Stimulated activated CD4-positive, alpha-beta T cell treated with anti-CD3 and anti-CD28 coated beads, Interleukin-12 subunit alpha, Interleukin-12 subunit beta, amount 100 ng/mL, for 4 hours (primary cell): ENCODE data around the gene ZNF599.
A peak's percentile ranks its signal among the peaks of the same experiment; 100 is the strongest.
"Not testable (repeated sequence)": the region's sequence is repeated elsewhere in the genome, so short reads cannot be mapped to it uniquely, and the experiment has no call there.

Experiments used
- DNase-seq: peaks from one replicate; pipeline ENCODE4 v3.0.0-alpha.2; 2020

Gene ZNF599

GRCh38 chr19:34772697-34773554 lies at the start of gene ZNF599:
ZNF599 (minus strand) TSS chr19:34773215; CDS start chr19:34772841, 374 bp downstream.
- peak; percentile 89 for DNase-seq

GRCh38 chr19:34818270-34818669 lies 45.3 kb upstream of the ZNF599 start:
- no peak for DNase-seq

GRCh38 chr19:34816708-34817107 lies 43.7 kb upstream of the ZNF599 start:
- DNase-seq, result no peak

DNA sequence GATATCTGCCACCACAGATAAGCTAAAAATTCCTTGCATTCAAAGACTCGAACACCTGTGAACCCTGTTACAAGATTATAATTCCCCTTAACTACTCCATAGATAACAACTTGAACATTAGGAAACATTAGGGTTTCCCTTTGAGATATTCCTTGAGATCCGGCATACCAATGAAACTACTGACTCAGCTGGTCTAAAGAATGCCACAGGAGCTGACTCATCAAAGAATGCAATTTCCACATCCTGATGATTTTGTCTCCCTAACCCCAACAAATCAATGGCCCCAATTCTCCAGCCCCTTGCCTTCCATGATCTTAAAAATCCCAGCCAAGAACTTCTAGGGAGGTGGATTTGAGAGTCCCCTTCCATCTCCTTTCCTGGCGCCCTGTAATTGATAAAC lies 35.6 kb upstream of the ZNF599 start:
- no peak for DNase-seq

GRCh38 chr19:34806976-34807860 lies 34.2 kb upstream of the ZNF599 start:
- no peak for DNase-seq

DNA sequence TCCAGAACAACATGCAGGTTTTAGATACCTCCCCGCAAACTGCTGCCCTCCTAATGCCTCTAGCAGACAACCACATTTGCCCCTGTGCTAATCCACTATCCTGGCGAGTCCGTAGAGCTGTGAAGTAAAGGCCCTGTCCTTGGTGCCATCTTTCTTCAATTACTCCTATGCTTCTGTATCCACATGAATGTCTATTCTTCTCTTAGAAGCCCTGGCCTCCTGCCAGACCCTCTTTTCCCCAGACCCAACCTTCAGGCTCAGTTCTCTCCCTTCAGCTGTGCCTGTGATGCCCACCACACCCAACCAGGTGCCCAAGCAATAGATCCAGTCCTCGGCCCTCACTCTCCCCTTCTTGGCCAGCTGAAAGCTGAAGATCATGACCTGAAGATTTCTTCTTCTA lies 31.1 kb upstream of the ZNF599 start:
- DNase-seq, result no peak

- not testable (repeated sequence) for DNase-seq
Measured at GRCh38 chr19:34796953-34797352, 23.9 kb upstream of the ZNF599 start.

- DNase-seq, result no peak
Measured at GRCh38 chr19:34794066-34794960, 21.3 kb upstream of the ZNF599 start.

DNA sequence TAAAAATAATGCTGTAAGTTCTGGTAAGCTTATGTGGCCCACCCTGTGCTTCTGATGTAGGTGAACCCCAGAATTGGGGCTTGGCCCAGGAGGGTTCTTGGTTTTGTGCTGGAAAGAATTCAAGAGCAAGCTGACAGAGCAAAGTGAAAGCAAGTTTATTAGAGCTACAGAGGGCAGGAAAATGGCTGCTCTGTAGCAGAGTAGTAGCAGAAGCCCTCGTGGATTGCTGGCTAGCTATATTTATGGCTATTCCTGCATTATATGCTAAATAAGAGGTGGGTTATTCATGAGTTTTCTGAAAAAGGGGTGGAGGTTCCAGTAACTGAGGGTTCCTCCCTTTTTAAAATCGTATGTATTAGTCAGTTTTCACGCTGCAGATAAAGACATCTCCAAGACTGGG lies 20.6 kb upstream of the ZNF599 start:
- no peak for DNase-seq

DNA sequence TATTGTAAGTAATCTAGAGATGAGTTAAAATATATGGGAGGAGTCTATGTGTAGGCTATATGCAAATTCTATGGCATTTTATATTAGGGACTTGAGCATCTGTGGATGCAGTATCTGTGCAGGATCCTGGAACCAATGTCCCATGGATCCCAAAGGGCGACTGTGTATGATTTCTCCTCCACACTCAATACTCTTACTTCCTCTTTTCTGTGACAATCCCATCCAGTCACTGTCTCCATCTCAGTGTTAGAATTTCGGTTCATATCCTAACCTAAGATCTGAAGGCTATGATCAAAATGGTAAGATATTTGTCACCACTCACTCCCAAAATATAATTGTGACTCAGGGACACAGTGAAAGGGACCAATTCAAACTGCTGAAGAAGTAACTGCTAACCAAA lies 15.1 kb upstream of the ZNF599 start:
- no peak for DNase-seq

DNA sequence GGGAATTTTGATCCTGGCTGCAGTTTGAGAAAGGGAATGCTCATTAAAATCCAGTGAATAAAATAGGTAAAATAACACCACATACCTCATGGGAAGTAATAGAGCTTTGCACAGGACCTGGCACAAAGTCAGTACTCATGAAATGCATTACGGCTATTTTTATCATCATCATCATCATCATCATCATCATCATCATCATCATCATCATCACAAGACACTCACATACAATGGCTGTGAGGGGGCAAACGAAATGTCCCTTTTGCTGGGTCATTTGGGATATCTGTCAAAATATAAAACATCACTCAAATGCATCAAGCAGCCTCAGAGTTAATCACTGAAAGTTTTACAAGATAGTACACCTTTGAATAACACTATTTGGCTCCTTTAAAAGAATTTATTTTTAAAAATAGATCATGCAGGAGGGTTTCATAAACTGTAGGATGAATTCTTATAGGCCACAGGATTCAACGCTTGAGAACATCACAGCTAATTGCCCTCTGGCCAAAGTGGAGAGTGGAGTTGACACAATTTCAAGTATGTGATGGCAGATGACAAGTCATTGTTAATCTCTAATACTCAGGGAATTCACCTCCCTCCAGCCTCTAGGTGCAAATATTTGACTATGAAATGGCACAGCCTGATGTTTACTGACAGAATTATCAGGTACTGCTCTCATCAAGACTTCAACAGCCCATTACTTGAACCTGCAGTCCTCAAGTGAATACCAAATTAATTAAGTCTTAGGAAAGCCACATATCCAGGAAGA lies 14.2 kb upstream of the ZNF599 start:
- no peak for DNase-seq

GRCh38 chr19:34786236-34786635 lies 13.2 kb upstream of the ZNF599 start:
- DNase-seq, result no peak

DNA sequence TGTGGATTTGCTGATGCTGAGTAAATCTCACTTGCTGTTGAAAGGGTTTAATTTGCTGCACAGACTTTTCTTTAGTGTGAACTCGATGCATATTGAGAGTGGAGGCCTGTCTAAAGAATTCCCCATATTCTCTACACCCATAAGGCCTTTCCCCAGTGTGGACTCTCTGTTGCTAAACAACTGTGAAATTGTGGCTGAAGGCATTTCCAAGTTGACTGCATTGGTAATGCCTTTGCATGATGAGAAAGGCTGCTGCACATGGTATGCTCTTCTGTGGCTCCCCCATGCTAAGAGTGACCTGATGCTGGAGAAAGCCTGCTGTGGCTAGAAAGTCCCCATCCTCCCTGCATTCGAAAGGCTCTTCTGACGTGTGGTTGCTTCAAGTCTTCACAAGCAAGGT lies 6.6 kb upstream of the ZNF599 start:
- DNase-seq, result no peak

- no peak for DNase-seq
Measured at GRCh38 chr19:34778342-34778741, 5.3 kb upstream of the ZNF599 start.

GRCh38 chr19:34774857-34775256 lies 1.8 kb upstream of the ZNF599 start:
- DNase-seq, result no peak

DNA sequence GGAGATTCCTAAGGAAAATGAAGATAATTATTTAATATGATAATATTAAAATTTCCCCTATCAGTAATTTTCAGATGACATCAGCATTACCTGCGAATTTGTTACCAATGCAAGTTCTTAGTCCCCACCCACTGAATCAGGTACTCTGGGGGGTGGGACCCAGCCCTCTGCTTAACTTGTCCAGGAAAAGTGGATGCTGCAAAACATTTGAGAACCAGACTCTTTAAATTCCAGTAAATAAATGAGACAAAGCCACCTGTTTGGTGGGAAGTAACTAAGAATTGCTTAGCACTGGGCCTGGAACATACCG lies 495 bp upstream of the ZNF599 start:
- DNase-seq, result no peak

GRCh38 chr19:34767951-34768350 lies 5.1 kb downstream of the ZNF599 start:
- no peak for DNase-seq

DNA sequence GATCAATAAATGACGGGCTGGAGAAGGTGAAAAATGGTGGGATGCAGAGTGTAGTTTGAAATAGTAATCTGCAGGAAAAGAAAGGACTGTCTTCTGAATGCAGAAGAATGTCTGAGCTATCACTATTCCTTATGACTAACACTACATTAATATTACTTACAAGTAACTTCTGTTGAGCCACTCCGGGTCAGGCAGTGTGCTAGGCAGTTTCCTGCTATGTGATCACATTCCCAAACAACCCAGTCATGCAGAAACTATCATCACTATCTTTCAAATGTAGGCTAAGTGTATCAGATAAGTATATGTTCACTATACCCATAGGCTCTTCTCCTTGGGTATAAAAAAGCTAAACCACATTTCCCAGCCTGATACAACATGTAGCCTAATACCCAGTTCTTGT lies 6.6 kb downstream of the ZNF599 start:
- no peak for DNase-seq

DNA sequence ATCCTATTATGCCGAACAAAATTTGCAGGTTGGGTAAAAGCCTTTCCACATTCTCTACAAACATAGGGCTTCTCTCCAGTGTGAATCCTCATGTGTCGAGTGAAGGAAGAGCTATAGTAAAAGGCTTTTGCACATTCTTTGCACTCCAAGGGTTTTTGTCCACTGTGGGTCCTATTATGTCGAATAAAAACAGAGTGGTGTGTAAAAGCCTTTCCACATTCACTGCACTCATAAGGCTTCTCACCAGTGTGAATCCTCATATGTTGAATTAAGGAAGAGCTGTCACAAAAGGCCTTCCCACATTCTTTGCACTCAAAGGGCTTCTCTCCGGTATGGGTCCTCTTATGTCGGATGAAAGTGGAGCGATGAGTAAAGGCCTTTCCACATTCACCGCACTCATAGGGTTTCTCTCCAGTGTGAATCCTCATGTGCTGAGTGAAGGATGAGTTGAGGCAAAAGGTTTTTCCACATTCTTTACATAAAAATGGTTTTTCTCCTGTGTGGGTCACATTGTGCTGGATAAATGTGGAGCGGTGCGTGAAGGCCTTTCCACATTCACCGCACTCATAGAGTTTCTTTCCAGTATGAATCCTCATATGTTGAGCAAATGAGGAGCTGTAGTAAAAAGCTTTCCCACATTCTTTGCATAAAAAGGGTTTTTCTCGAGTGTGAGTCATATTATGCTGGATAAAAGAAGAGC lies 13.6 kb downstream of the ZNF599 start:
- DNase-seq, result no peak

DNA sequence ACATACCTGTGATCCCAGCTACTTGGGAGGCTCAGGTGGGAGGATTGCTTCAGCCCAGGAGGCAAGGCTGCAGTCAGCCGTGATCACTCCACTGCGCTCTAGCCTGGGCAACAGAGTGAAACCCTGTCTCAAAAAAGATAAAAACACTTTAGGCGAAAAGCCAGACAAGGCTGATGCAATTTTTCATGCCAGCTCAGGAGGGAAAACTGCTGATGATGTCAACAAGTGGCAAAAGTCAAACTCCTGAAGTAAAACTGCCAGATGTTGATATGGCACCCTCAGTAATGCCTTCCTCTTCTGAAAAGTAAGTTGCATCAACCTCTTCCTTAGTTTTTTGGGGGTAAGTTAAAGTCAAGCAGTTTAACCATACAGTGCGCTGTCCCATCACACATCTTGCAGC lies 15.6 kb downstream of the ZNF599 start:
- DNase-seq, result no peak

DNA sequence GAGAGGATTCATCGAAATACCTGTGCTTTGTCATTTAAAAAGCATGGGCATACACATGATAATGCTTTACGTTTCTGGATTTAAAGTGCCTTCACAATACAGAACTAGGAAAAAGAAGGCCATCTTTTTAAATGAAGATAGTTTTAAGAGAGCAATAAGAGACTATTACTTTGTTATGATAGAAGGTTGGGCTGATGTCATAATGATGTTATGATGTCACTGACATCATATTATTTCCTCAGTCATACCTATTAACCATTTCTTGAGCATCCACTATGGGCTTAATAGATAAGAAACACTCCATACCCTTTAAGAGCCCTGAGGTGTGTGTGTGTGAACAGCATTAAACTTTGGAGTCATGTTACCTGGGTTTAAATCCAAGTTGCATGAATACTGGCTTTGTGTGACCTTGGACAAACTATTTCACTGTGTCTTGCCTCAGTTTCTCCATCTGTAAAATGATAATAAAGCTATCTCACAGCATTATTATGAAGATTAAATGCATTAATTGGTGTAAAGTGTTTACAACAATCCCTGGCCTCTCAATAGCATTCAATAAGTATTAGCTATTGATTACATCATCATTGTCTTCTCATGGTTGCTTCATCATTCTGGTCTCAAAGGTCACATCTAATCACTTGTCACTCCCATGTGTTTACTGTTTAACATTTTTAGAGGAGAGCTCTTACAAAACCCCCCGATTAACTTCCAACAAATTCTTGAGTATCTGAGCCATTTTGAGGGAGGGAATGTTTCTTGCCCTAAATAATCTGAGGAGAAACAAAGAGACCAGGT lies 27.9 kb downstream of the ZNF599 start:
- DNase-seq, result no peak
